GM21576 (cell line): ENCODE results near the gene OBSL1.
A peak's percentile ranks its signal among the peaks of the same experiment; 100 is the strongest.

Experiments
- ATAC-seq: cut with Tn5 transposase; IDR thresholded peaks from one replicate; pipeline ENCODE4 v1.9.1; 2021; ENCODE audit warnings: mild to moderate bottlenecking, moderate library complexity; ENCODE audit not compliant: unreplicated experiment

OBSL1 gene

DNA sequence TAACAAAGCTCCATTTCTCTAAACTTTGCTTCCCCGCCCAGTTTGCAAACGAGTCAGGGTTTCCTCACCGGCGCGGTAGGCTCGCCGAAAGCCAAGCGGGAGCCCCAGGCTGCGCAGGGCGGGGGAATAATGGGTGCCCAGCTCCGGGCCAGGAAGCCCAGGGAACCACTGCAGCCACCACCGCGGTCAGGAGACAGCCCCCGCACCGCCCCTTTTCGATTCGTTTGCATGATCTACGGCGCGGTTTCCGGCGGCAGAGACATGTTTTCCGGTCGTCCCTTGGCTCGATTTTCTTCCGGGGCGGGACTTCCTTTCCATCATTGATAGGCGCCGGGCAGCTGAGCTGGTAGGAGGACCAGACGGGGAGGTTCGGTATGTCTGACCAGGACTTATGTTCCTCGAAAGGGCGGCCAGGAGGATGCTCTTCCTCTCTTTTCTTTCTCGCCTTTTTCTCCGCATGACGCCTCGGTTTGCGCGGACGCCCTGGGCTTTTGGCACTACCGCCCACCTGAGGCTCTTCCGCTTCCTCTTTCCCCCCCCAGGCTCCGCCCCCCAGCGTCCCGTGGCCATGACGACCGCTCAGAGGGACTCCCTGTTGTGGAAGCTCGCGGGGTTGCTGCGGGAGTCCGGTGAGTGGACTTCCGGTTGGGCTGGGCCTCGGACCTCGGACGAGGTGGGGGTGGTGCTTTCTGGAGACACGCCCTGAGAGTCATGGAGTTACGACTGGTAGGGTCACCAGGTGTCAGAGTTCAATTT is 26.4 kb upstream of the OBSL1 start, which contains the start of gene STK11IP:
TSS of gene STK11IP (plus strand) at position 306 of the 756 bp plus-strand sequence. CDS start at position 569, 263 bp downstream.
- ATAC-seq = peak; percentile 92

GRCh38 chr2:219596954-219597551 is 25.7 kb upstream of the OBSL1 start:
- peak; percentile 3 for ATAC-seq

GRCh38 chr2:219595256-219595655 is 23.9 kb upstream of the OBSL1 start:
- no peak for ATAC-seq

DNA sequence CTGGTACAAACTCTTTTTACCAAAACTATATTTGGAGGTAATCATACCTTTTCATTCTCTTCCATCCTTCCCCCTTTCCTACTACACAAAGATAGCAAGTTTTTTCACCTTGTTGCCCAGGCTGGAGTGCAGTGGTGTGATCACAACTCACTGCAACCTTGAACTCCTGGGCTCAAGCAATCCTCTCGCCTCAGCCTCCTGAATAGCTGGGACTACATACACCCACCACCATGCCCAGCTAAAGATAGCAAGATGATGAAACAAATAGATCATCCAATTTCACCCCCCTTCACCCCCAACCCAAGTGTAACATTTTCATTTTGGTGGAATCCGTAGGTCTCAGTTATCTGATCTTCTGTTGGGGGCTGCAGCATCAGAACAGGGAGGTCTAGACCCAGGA is 21.8 kb upstream of the OBSL1 start:
- no peak for ATAC-seq

DNA sequence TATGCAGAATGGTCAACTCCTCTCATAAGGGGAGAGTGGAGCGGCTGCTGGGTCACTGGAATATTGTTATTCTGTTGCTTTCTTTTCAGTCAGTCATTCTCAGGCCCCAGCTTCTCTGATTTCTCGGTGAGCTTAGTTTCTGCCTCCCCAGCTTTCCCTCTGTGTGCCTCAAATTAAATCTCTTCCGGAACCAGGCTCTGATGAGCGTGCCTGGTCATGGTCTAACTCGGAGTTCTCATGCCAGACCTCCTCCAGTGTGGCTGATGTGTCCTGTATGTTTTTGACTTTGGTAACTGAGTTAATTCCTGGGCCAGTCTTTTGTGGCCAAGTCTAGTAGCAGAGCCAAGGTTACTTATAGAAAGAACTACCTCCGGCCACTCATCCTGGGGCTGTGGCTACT is 21.4 kb upstream of the OBSL1 start:
- no peak for ATAC-seq

- no peak for ATAC-seq
Measured at GRCh38 chr2:219591091-219591490, 19.8 kb upstream of the OBSL1 start.

DNA sequence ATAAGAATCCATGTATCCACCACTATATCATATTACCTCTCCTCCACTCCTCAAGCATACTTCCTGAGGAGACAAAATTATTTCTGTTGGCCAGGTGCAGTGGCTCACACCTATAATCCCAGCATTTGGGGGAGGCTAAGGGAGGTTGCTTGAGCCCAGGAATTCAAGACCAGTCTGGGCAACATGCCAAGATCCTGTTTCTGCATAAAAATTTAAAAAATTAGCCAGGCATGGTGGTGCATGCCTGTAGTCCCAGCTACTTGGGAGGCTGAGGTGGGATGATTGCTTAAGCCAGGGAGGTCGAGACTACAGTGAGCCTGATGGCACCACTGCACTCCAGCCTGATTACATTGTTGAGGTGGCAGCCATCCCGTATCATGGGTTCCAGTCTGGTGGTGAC is 10.0 kb upstream of the OBSL1 start:
- ATAC-seq = no peak

DNA sequence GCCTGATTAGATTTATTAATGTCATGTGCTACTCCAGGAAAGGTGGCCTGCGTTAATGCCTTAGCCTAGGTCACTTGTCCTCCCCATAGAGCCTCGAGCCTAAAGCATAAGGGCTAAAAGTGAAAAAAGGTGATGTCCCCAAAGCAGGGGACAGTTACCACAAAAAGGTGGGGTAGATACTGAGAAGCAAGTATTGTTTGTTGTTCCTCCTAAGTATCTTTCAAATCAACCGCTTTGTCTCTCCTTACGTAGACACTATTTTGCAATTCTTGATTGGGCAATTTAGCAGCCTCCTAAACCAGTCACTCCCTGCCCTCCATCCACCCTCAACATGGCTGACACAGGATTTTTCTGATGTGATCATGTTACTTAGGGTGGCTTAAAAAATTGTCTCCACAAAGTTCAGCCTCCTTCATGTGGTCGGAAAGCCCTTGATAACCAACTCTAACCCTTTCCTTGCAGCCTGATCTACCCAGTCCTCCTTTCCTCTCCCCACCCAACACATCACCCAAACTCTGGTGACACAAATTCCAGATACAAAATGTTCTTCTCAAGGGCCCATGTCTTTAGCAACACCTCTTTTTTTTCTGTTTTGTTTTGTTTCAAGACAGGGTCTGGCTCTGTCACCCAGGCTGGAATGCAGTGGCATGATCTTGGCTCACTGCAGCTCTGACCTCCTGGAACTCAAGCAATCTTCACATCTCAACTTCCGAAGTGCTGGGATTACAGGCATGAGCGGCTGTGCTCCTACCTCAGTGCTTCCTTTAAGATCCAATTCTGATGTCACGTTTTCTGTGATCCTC is 7.7 kb upstream of the OBSL1 start:
- ATAC-seq = no peak

- ATAC-seq = no peak
Measured at GRCh38 chr2:219576505-219577388, 5.4 kb upstream of the OBSL1 start.

DNA sequence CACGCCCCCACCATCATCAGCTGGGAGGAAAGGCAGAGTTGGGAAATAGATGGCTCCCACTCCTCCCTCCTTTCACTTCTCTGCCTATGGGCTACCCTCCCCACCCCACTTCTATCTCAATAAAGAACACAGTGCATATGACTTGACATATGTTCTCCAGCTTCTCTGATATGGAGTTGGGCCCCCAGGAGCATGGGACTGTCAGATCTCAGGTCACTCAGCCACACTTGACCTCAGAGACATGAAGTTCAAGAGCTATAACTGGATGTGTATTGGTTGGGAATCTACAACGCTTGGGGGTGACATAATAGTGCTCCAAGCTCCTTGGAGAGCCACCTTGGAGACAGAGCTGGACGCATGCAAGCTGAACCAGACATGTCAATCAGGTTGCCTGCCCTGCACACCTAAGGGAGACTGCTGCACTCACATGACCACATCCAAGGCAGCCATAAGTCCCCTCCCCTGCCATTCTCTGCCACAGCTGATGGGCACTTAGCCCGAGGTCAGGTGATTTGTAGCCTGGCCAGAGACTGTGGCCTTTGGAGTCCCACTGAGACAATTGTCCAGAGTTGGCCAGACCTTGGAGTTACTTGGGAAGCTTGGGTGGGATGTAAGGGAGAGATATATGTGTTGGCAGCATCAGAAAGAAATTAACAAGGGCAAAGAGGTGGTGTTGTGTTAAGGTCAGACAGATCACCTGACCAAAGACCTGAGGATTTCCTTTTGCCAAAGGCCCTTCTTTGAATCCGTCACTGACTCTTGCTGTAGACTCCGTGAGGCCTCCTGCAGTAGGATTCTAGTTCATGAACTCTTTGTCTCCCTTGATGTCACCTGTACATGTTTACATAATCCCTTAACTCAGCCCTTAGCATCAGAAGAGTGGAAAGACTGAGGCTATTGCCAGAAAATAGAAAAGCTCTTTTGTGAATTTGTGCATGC is 4.5 kb upstream of the OBSL1 start:
- ATAC-seq = no peak

DNA sequence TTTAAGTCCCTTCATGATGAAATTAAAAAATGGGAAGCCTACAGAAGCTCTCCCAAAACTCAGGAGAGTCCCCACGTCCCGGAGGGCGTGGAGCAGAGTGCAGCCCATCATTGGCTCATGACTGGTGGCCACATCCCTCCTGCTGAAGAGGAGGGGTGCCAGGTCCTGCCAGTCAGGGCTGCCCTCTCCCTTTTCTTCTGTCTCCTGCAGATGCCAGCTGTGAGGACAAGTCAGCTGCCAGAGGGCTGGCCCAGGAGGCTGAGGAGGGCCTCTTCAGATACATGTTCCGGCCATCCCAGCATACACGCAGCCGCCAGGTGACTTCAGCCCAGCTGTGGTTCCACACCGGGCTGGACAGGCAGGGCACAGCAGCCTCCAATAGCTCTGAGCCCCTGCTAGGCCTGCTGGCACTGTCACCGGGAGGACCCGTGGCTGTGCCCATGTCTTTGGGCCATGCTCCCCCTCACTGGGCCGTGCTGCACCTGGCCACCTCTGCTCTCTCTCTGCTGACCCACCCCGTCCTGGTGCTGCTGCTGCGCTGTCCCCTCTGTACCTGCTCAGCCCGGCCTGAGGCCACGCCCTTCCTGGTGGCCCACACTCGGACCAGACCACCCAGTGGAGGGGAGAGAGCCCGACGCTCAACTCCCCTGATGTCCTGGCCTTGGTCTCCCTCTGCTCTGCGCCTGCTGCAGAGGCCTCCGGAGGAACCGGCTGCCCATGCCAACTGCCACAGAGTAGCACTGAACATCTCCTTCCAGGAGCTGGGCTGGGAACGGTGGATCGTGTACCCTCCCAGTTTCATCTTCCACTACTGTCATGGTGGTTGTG is 3.4 kb upstream of the OBSL1 start:
- no peak for ATAC-seq

DNA sequence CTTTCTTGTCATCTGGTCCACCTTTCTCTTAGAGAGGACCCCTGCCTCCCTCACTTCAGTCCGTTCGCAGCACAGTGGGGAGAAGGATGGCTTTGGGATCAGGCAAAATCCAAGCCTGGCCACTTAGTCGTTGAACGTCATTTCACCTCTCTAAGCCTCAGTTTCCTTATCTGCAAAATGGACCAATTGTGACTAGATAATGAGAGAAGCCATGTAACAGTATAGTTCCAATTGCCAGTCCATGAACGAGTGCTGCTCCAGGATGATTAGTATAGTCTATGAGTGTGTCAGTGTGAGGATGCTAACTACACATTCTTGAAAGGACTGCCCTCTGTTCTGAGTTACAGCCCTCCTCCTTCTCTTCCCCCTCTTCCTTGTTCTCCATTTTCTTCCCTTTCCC is 1.8 kb upstream of the OBSL1 start:
- ATAC-seq = no peak

- ATAC-seq = no peak
Measured at GRCh38 chr2:219572237-219573001, 1.1 kb upstream of the OBSL1 start, which contains the start of gene INHA. TSS of gene INHA (plus strand) at chr2:219572310. CDS start at chr2:219572375, 65 bp downstream.

DNA sequence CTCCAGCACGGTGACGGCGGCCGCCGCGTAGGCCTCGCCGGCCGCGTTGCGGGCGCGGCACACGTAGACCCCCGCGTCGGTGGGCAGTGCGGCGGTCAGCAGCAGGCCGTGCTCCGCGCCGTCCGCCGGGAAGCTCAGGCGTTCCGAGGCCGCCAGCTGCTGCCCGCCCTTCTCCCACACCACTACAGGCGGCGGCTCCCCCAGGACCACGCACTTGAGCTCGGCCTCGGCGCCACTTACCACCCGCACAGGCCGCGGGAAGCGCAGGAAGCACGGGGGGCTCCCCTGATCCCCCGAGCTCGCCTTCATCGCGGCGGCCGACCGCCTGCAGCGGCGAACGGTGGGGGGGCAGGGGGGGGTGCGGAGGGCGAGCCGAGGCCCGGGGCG is 422 bp downstream of the OBSL1 start:
- no peak for ATAC-seq

- ATAC-seq = no peak
Measured at GRCh38 chr2:219570194-219570923, 980 bp downstream of the OBSL1 start.

- ATAC-seq = no peak
Measured at GRCh38 chr2:219569635-219570034, 1.7 kb downstream of the OBSL1 start.

DNA sequence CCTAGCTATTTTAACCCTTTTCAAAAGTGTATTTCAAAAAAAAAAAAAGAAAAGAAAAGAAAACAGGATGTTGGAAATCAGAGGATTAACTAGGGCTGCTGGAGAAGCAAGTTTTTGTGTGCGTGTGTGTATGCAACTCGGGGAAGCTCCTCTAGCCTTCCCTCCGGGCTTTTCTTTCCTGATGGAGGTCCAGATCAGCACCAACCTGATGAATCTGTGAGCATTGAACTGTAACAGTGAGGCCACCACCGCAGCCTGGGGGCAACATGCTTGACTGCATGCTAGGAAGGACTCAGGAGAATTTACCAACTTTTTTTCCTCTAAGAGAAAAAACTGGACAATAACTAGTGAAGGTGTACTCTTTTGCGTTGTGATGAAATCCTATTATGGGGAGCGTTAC is 2.3 kb downstream of the OBSL1 start:
- ATAC-seq = no peak
